Adipocyte (in vitro differentiated cells): Measurements from ENCODE around the gene CRIM1.

Experiments used
- DNase-seq: peaks from one replicate; pipeline ENCODE4 v3.0.0-alpha.2; 2015; ENCODE audit warnings: low read depth
- H3K27me3 ChIP-seq: replicated peaks from 2 replicates; pipeline ENCODE4 v1.7.0; 2013; ENCODE audit warnings: mild to moderate bottlenecking, low read length, moderate library complexity; ENCODE audit not compliant: control insufficient read depth, insufficient read depth
- H3K36me3 ChIP-seq: 2 replicates; pipeline ENCODE4 v1.7.0; 2013; ENCODE audit warnings: low read length, mild to moderate bottlenecking, moderate library complexity; ENCODE audit not compliant: control insufficient read depth, insufficient read depth, severe bottlenecking
- H3K4me1 ChIP-seq: 2 replicates; pipeline ENCODE4 v1.7.0; 2013; ENCODE audit warnings: mild to moderate bottlenecking, low read length, moderate library complexity; ENCODE audit not compliant: control insufficient read depth, insufficient read depth
- H3K4me3 ChIP-seq: 2 replicates; pipeline ENCODE4 v1.7.0; 2013; ENCODE audit warnings: mild to moderate bottlenecking, low read length, moderate library complexity
- H3K9ac ChIP-seq: 2 replicates; pipeline ENCODE4 v1.7.0; 2013; ENCODE audit warnings: mild to moderate bottlenecking, low read length, moderate library complexity
- H3K9me3 ChIP-seq: 2 replicates; pipeline ENCODE4 v1.7.0; 2013; ENCODE audit warnings: mild to moderate bottlenecking, low read length, moderate library complexity; ENCODE audit not compliant: control insufficient read depth

Gene CRIM1

DNA sequence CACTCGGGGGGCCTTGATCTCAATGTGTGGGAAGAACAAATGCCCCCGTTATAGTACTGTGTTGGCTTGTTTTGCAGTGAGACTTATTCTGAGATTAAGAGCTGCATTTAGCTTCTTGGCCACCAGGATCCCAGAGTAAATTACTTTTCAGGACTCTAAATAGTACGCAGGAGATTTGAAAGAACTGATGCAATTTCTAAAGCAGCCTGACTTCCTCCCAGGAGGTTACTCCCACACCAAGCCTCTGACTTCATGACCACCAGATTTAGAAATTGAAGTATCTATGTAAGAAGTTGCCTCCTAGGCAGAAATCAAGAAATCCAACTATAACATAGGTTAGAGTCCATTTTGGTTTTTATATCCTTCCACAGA is 175.4 kb downstream of the CRIM1 start:
- no peaks in the 10 kb centered on the region for H3K9me3 ChIP-seq
- peak overlapping the region; percentile 55 for H3K9ac ChIP-seq
- H3K27me3 ChIP-seq, result no peaks in the 10 kb centered on the region
- H3K4me3 ChIP-seq, result peak overlapping the region; percentile 42
- peaks cover 25% of the 10 kb centered on the region for H3K4me1 ChIP-seq
- DNase-seq, result peak; percentile 65
- peaks cover 65% of the 10 kb centered on the region for H3K36me3 ChIP-seq

DNA sequence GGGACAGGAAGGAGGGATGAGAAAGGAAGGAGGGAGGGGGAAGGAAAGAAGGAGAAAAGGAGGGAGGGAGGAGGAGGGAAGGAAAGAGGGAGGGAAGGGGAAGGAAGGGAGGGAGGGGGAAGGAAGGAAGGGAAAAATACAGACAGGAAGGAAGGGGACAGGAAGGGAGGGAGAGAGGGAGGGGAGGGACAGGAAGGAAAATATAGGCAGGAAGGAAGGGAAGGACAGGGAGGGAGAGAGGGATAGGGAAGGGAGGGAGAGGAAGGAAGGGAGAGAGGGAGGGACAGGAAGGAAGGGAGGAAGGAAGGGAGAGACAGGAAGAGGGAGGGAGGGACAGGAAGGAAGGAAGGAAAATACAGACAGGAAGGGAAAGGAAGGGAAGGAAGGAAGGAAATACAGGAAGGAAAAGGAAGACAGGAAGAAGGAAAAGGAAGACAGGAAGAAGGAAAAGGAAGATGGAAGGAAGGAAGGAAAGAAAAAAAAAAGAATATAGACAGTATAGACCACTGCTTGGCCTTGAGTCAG is 178.8 kb downstream of the CRIM1 start:
- Histone ChIP-seq H3K4me1 (peaks cover 29% of the 10 kb centered on the region), H3K9me3 (no peaks in the 10 kb centered on the region), H3K36me3 (peaks cover 68% of the 10 kb centered on the region), H3K27me3 (no peaks in the 10 kb centered on the region), H3K4me3 (no peak overlapping the region), H3K9ac (no peak overlapping the region)
- no peak for DNase-seq

DNA sequence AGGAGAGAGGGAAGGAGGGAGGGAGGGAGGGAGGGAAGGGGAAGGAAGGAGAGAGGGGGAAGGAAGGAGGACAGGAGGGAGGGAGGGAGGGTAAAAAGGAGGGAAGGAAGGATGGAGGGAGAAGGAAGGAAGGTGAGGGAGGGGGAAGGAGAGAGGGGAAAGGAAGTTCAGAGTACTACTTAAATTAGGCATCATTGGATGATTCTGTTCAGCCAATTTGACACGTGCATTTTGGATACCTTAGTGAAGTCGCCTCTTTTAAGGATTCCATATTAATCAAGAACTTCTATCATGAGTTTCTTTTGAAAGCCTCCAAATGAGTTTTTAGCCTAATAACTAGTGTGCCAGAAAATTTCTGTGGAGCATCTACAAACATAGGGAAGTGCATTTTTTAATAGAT is 179.5 kb downstream of the CRIM1 start:
- Histone ChIP-seq H3K9me3 (no peaks in the 10 kb centered on the region), H3K27me3 (no peaks in the 10 kb centered on the region), H3K4me1 (peaks cover 29% of the 10 kb centered on the region), H3K4me3 (no peak overlapping the region), H3K9ac (no peak overlapping the region), H3K36me3 (peaks cover 70% of the 10 kb centered on the region)
- DNase-seq, result no peak

DNA sequence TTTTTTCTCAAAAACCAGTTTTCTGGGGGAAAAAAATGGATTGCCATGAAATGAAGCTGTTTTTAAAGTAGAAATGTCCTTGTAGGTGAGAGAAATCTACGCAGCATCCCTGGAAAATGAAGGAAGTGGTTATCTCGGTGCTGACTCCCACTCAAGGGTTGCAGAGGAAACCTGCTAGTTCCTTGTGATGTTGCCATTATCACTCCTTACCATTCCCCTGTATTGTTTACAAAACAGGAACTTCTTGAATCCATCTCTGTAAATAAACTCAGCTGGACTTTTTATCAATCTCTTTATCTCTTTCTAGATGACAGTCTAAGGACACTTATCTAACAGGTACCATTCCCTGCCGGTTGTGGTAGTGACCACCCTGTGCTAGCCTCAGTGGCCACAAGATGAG is 181.2 kb downstream of the CRIM1 start:
- Histone ChIP-seq H3K9me3 (no peaks in the 10 kb centered on the region), H3K4me1 (peaks cover 13% of the 10 kb centered on the region), H3K36me3 (peaks cover 81% of the 10 kb centered on the region), H3K4me3 (no peak overlapping the region), H3K27me3 (no peaks in the 10 kb centered on the region), H3K9ac (no peak overlapping the region)
- no peak for DNase-seq

DNA sequence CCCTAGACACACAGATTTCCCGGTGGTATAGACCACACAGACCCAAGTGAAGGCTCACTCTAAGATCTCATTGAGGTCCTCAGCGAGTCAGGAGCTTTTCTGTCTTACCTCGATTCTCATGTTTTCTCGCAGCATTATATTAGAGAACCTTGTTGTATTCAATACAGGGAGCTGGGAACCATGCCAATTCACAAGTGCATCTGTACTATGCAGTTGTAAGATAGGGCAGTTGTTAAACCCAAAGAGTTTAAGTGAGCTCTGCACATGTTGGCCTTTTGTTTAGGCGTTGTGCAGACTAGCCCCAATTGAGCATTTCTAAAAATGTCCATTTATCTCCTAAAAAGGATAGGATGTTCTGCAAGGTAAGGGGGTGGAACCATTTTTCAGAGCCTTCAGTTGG is 182.8 kb downstream of the CRIM1 start:
- H3K4me1 ChIP-seq, result peaks cover 12% of the 10 kb centered on the region
- H3K27me3 ChIP-seq, result no peaks in the 10 kb centered on the region
- H3K9me3 ChIP-seq, result no peaks in the 10 kb centered on the region
- no peak for DNase-seq
- no peak overlapping the region for H3K4me3 ChIP-seq
- no peak overlapping the region for H3K9ac ChIP-seq
- peaks cover 81% of the 10 kb centered on the region for H3K36me3 ChIP-seq

DNA sequence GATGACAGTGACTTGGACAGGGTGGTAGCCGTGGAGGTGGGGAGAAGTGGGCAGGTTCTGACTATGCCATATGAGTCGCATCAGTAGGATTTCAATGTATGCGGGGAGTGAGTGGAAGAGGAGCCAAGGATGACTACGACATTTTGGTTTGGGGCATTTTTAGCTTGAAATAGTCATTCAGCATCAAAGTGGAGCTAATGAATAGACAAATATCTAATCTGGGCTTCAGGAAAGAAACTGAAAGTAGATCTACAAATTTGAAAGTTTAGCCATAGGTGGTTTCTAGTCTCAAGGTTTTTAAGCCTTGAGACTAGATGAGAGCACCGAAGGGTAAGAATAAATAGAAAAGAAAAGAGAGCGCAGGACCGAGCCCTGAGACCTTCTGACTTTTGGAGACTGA is 184.1 kb downstream of the CRIM1 start:
- Histone ChIP-seq H3K36me3 (peaks cover 90% of the 10 kb centered on the region), H3K4me3 (no peak overlapping the region), H3K9ac (no peak overlapping the region), H3K27me3 (no peaks in the 10 kb centered on the region), H3K9me3 (no peaks in the 10 kb centered on the region), H3K4me1 (peaks cover 12% of the 10 kb centered on the region)
- DNase-seq, result peak; percentile 28

DNA sequence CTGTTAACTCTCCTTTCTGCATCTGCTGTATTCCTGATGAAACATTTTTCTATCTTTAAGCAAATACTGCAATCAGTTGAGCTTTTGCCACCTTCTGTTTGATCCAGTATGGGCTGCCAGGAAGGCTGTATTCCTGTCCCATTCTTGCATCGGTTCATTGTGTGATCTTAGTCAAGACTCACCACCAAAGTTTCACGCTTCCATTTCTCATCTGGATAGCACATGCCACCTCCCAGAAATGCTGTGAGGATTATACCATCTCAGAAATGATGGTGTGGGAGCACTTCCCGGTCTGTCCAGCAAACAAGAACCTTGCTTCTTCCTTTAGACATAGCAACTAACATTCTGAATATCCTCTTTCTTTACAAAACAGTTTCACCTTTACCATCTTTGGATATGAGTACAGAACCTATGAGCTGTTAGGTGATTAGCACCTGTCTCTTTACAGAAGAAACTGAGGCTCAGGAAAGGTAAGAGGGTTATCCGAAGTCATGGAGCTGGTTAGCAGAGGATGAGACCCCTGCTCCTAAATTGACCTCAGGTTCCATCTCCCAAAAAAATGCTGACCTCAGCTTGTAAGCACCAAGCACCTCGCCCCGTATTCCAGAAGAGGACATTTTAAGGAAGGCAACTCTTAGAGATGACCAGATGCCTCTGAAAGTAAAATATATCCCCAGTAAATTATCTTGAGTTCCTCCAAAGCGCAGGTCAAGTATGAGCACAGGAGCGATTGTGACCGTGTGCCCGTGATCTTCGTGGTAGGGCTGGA is 185.6 kb downstream of the CRIM1 start:
- Histone ChIP-seq H3K27me3 (no peaks in the 10 kb centered on the region), H3K9me3 (no peaks in the 10 kb centered on the region), H3K36me3 (peaks cover 98% of the 10 kb centered on the region), H3K9ac (no peak overlapping the region), H3K4me1 (peaks cover 16% of the 10 kb centered on the region), H3K4me3 (no peak overlapping the region)
- DNase-seq, result no peak

DNA sequence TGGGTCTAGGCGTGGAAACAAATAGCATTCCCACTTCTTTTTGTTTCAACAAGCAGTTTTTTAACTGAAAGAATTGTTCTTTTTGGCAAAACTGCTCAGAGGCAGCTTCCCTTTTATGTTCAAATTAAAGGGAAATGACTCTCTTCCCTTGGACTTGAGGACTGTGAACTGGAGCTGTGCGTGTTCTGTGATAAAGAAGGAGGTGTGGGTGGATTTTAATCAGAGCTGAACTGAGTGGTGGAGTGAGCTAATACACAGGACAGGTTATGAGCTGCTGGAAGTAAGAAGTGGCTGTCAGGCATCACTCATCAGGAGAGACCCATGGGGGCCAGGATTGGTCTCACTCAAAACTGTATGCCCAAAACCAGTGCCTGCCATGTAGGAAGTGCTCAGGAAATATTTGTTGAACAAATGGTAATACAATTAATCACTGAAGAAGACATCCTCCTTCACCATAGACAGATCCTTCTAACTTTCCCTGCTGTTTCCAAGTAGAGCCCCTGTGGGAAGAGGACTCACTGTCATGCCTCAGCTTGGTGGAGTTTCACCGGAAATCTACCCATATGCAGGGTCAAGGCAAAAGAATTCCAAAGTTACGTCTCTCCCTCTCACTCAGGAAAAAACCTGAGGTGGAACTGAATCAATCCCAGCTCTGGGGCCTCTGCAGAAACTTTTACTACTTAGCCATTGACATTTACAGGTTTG is 186.5 kb downstream of the CRIM1 start:
- Histone ChIP-seq H3K27me3 (no peaks in the 10 kb centered on the region), H3K9ac (no peak overlapping the region), H3K9me3 (no peaks in the 10 kb centered on the region), H3K4me3 (no peak overlapping the region), H3K4me1 (peaks cover 18% of the 10 kb centered on the region), H3K36me3 (peaks cover 98% of the 10 kb centered on the region)
- no peak for DNase-seq

DNA sequence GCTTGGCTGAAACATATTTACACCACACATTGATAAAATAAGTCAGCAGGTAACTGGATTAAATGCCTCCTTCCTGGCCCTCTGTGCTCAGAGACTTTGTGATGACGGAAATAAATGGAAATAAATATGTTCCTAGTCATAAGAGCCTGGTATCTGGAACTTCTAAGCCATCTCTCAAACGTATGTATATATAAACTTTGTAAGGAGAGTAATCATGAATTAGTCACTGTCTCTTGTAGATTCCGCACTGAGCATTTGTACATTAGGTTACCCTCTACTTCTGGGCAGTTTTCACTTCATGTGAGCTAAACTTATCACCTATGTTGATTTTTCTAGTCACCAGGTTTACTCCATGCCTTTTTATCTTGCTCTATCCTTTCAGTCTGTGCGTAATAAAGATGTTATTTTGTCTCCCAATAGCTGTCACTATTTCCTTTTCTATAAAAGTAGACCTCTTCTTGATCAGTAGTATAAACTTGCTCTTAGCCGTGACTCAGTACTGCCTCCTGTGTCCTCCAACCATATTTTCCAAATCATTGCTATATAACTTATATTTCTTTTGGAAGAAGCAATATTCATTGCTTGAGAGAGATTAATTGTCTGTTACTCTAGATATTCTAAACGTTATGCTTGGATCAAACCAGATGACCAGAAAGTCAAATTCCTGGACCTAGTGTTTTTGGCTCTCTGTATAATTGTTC is 189.2 kb downstream of the CRIM1 start:
- Histone ChIP-seq H3K36me3 (peaks cover 100% of the 10 kb centered on the region), H3K9ac (no peak overlapping the region), H3K9me3 (no peaks in the 10 kb centered on the region), H3K27me3 (no peaks in the 10 kb centered on the region), H3K4me3 (no peak overlapping the region), H3K4me1 (peaks cover 10% of the 10 kb centered on the region)
- DNase-seq, result no peak

DNA sequence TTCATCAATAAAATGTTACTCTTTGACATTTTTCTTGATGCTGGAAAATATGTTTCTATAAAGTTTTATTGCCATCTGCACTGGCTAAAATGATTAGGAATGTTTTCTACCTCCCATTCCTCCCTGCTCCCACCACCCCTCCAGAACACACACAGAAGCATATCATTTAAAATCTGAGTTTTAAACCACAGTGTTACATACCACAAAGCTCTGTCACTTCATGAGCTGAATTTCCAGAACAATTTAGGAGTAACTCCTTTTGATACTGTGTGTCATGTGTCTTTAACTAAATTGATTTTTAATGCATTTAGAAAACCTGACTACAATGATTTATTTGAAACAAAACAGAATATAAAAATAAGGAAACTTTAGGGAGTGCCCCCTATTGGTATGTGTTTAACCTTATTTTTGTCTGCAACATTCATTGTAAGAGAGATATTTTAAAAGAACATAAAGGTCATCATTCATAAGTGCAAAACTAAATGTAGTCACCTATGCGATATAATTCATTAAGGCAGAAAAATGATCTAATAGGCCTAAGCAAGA is 190.4 kb downstream of the CRIM1 start:
- Histone ChIP-seq H3K9ac (no peak overlapping the region), H3K27me3 (no peaks in the 10 kb centered on the region), H3K4me1 (peaks cover 6% of the 10 kb centered on the region), H3K36me3 (peaks cover 100% of the 10 kb centered on the region), H3K9me3 (no peaks in the 10 kb centered on the region), H3K4me3 (no peak overlapping the region)
- DNase-seq, result peak; percentile 33

DNA sequence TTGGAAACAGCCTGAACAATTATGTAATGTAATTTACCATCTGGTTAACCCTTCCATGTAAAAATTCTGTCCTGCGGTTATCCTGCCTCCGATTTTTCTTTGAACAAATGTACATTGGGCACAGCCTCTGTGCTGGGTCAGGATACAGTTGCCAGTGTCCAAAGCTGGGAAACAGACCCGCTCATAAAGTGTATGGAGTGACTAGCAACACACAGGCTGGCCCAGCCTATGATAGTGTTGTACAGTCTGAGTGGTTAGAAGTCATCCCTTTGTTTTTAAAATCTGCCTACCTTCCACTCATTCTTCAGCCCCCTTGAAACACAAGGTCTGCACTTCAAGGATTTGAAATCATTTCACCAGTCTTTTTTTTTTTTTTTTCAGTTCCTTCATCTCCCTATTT is 192.3 kb downstream of the CRIM1 start:
- Histone ChIP-seq H3K9ac (no peak overlapping the region), H3K4me3 (no peak overlapping the region), H3K4me1 (peaks cover 6% of the 10 kb centered on the region), H3K27me3 (no peaks in the 10 kb centered on the region), H3K9me3 (no peaks in the 10 kb centered on the region), H3K36me3 (peaks cover 100% of the 10 kb centered on the region)
- DNase-seq, result no peak
